ENCODE data around the gene SPINT2.

DNA sequence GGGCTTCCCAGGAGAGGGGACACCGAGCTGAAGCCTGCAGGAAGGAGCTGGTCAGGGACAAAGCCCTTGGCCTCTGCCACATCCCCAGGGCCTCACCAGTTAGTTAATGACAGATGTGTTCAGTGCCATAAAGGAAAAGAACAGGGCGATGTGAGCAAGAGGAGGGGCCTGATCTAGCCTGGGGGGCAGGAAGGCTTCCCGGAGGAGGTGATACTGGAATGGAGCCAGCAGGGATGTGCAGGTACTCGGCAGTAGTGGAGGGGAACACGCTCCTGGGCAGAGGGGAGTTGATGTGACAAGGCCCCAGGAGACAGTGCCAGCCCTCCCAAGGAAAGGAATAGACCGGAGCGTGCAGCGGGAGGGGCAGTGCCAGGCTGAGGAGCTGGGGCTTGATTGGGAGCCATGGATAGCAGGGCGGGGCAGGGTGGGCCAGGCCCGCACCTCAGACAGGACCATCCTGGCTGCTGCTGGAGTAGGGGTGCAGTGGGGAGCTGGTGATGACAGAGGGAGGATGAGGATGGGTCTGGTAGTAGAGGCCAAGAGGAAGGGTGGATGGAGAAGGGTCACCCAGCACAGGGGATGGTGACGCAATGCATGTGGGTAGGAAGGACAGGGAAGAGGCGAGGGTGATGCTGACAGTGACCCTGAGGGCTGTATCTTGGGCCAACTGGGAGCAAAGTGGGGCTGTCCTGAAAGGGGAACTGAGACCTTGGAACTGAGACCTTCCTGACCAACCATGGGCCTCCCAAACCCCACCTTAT is 43.8 kb downstream of the SPINT2 start:
- TF ChIP-seq CTCF (IDR thresholded peaks at IDR 0.05): no peak
- no peak for TF ChIP-seq POLR2A (IDR thresholded peaks at IDR 0.05)

Measured in sigmoid colon (tissue), 3 donors.